Measurements from ENCODE around the gene COLEC12. TPM values are rescaled to one million over a fixed set of nuclear protein-coding genes. Genes with fewer than 3 reads are reported as not detected.

COLEC12 gene
- total and polyA plus RNA-seq, 3 donors from 2014 or later = 4.5 to 10.4 (median 8.1) TPM

- H3K4me3 ChIP-seq = no peak overlapping the region
- H3K9me3 ChIP-seq = no peaks in the 10 kb centered on the region
- intact Hi-C loops (cut with DNase I; ENCODE audit: low total_unique reads) = no loop called here
- 84 to 85% methylated on average over 8 of the region's 8 CpGs for WGBS, 2 donors
- no peaks in the 10 kb centered on the region for H3K27me3 ChIP-seq
- no peak overlapping the region for H3K27ac ChIP-seq
- H3K36me3 ChIP-seq (ENCODE audit: low read depth, missing control alignments) = no peaks in the 10 kb centered on the region
- no peak for DNase-seq
- TF ChIP-seq CTCF (IDR thresholded peaks at IDR 0.05) = no peak
- TF ChIP-seq POLR2A (IDR thresholded peaks at IDR 0.05) = no peak
- H3K4me1 ChIP-seq = peaks cover 4% of the 10 kb centered on the region
Observed at GRCh38 chr18:274313-274712, 226.2 kb downstream of the COLEC12 start.

DNA sequence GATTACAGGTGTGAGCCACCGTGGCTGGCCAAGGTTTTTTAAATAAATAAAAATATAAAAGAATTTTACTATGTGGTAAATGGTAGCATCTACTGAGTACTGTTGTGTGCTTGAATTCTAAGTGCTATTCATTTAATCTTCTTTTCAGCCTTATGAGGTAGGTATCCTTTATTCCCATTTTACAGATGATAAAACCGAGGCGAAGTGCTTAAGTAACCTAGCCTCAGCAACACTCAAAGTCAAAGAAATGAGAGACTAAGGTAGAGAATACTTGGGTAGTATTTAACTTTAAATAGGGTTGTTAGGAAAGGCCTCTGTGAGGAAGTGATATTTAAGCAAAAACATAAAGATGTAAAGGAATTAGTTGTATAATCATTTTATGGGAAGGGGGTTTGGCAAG is 227.0 kb downstream of the COLEC12 start:
- Histone ChIP-seq H3K9me3 (no peaks in the 10 kb centered on the region), H3K27me3 (no peaks in the 10 kb centered on the region), H3K4me1 (peaks cover 11% of the 10 kb centered on the region), H3K36me3 (ENCODE audit: low read depth, missing control alignments) (no peaks in the 10 kb centered on the region), H3K27ac (no peak overlapping the region), H3K4me3 (no peak overlapping the region)
- 94 to 95% methylated on average over 3 of the region's 3 CpGs for WGBS, 2 donors
- no peak for DNase-seq
- TF ChIP-seq CTCF (IDR thresholded peaks at IDR 0.05) (no peak), POLR2A (IDR thresholded peaks at IDR 0.05) (no peak)
- intact Hi-C loops (cut with DNase I; ENCODE audit: low total_unique reads) = no loop called here

DNA sequence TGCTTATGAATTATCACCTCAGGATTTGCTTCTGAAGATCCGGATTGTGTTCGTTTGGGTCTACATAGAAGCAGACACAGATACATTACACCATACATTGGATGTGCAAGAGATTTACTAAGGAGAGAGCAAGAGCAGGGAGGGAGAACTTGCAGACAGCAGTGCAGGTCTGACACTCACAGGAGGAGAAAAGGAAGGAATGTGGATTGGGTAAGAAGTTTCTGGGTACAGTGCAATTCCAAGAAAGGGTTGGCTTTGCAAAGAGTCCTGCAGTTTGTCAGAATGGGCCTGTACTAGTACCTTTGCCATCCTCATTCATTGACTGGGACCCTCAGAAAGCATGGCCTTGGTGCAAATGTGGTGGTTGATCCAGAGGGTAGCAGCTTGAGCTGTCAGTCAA is 227.9 kb downstream of the COLEC12 start:
- Histone ChIP-seq H3K4me1 (peaks cover 11% of the 10 kb centered on the region), H3K27me3 (no peaks in the 10 kb centered on the region), H3K27ac (no peak overlapping the region), H3K36me3 (ENCODE audit: low read depth, missing control alignments) (no peaks in the 10 kb centered on the region), H3K4me3 (no peak overlapping the region), H3K9me3 (no peaks in the 10 kb centered on the region)
- TF ChIP-seq POLR2A (IDR thresholded peaks at IDR 0.05) (no peak), CTCF (IDR thresholded peaks at IDR 0.05) (no peak)
- intact Hi-C loops (cut with DNase I; ENCODE audit: low total_unique reads) = no loop called here
- DNase-seq = no peak
- WGBS, 2 donors = 73 to 93% methylated on average over 2 of the region's 2 CpGs

GRCh38 chr18:269480-270095 is 230.9 kb downstream of the COLEC12 start:
- no peaks in the 10 kb centered on the region for H3K36me3 ChIP-seq (ENCODE audit: low read depth, missing control alignments)
- intact Hi-C loops (cut with DNase I; ENCODE audit: low total_unique reads) = no loop called here
- TF ChIP-seq POLR2A (IDR thresholded peaks at IDR 0.05) (no peak), CTCF (IDR thresholded peaks at IDR 0.05) (no peak)
- H3K4me3 ChIP-seq = peak overlapping the region in 1 of 2 donors; percentile 94
- no peak overlapping the region for H3K27ac ChIP-seq
- DNase-seq = no peak
- H3K9me3 ChIP-seq = no peaks in the 10 kb centered on the region
- WGBS, 2 donors = 40 to 52% methylated on average over 6 of the region's 6 CpGs
- peaks cover 11% of the 10 kb centered on the region for H3K4me1 ChIP-seq
- H3K27me3 ChIP-seq = no peaks in the 10 kb centered on the region

Data from testis (tissue), 3 donors.